Fibroblast of the conjunctiva (primary cell): Measurements from ENCODE around the gene BCL2L11.

ENCODE experiments used
- DNase-seq: peaks from one replicate; pipeline ENCODE4 v3.0.0-alpha.2; 2010; ENCODE audit warnings: low read depth

BCL2L11 gene

GRCh38 chr2:111168528-111169239 is 48.0 kb downstream of the BCL2L11 start:
- DNase-seq: peak; percentile 30

- DNase-seq: no peak
These were observed 48.6 kb downstream of the BCL2L11 start for GRCh38 chr2:111169268-111169667.

- DNase-seq: no peak
These were observed 49.2 kb downstream of the BCL2L11 start for GRCh38 chr2:111169924-111170323.

- DNase-seq: no peak
These were observed 50.7 kb downstream of the BCL2L11 start for GRCh38 chr2:111171337-111171930.

GRCh38 chr2:111172666-111173065 is 52.0 kb downstream of the BCL2L11 start:
- DNase-seq: no peak

GRCh38 chr2:111173338-111173737 is 52.6 kb downstream of the BCL2L11 start:
- DNase-seq: no peak

GRCh38 chr2:111173856-111174255 is 53.1 kb downstream of the BCL2L11 start:
- DNase-seq: no peak

- DNase-seq: no peak
These were observed 54.9 kb downstream of the BCL2L11 start for GRCh38 chr2:111175615-111176014.

GRCh38 chr2:111176388-111176787 is 55.7 kb downstream of the BCL2L11 start:
- no peak for DNase-seq

GRCh38 chr2:111176867-111177266 is 56.2 kb downstream of the BCL2L11 start:
- DNase-seq: no peak

GRCh38 chr2:111178296-111178695 is 57.6 kb downstream of the BCL2L11 start:
- DNase-seq: no peak

GRCh38 chr2:111178730-111179405 is 58.2 kb downstream of the BCL2L11 start:
- no peak for DNase-seq

- no peak for DNase-seq
These were observed 61.4 kb downstream of the BCL2L11 start for GRCh38 chr2:111182121-111182520.

- DNase-seq: no peak
These were observed 62.0 kb downstream of the BCL2L11 start for GRCh38 chr2:111182740-111183139.

- no peak for DNase-seq
These were observed 64.1 kb downstream of the BCL2L11 start for GRCh38 chr2:111184725-111185310.

GRCh38 chr2:111185361-111186022 is 64.8 kb downstream of the BCL2L11 start:
- DNase-seq: no peak

GRCh38 chr2:111186121-111186715 is 65.5 kb downstream of the BCL2L11 start:
- DNase-seq: no peak

GRCh38 chr2:111186933-111187332 is 66.2 kb downstream of the BCL2L11 start:
- DNase-seq: no peak

GRCh38 chr2:111188681-111189080 is 68.0 kb downstream of the BCL2L11 start:
- DNase-seq: no peak

- no peak for DNase-seq
These were observed 68.4 kb downstream of the BCL2L11 start for GRCh38 chr2:111189106-111189505.

GRCh38 chr2:111190816-111191540 is 70.3 kb downstream of the BCL2L11 start:
- DNase-seq: no peak
